HepG2 (cell line): ENCODE results near the gene GNG4. TPM values are rescaled to one million over a fixed set of nuclear protein-coding genes. Genes with fewer than 3 reads are reported as not detected.

Source experiments
- ARID5B ChIP-seq: IDR thresholded peaks from 2 replicates; pipeline ENCODE4 v1.4.0; 2020; ENCODE audit warnings: mild to moderate bottlenecking, missing genetic modification reagents
- CSRNP1 ChIP-seq: sonication (generic); formaldehyde crosslinking; IDR thresholded peaks from 2 replicates; pipeline ENCODE4 v1.8.1; 2023; ENCODE audit warnings: mild to moderate bottlenecking, missing genetic modification reagents
- CTCF ChIP-seq: sonication (generic); formaldehyde crosslinking; IDR thresholded peaks from 2 replicates; pipeline ENCODE4 v1.5.0; 2020; ENCODE audit warnings: mild to moderate bottlenecking, missing genetic modification reagents, moderate library complexity
- DZIP1 ChIP-seq: sonication (generic); formaldehyde crosslinking; IDR thresholded peaks from 2 replicates; pipeline ENCODE4 v1.5.0; 2020; ENCODE audit warnings: mild to moderate bottlenecking, missing genetic modification reagents
- ERF ChIP-seq: IDR thresholded peaks from 2 replicates; pipeline ENCODE4 v1.6.1; 2018; ENCODE audit warnings: missing biosample characterization, missing genetic modification reagents
- HHEX ChIP-seq: IDR thresholded peaks from 2 replicates; pipeline ENCODE4 v1.6.1; 2016; ENCODE audit warnings: control low read depth
- NCOA1 ChIP-seq: sonication (generic); formaldehyde crosslinking; IDR thresholded peaks from 2 replicates; pipeline ENCODE4 v1.9.0; 2021; ENCODE audit warnings: missing genetic modification reagents
- REL ChIP-seq: sonication (generic); formaldehyde crosslinking; conservative IDR thresholded peaks from 2 replicates; pipeline ENCODE4 v1.8.0; 2022; ENCODE audit warnings: mild to moderate bottlenecking, missing genetic modification reagents, moderate library complexity
- ZNF12 ChIP-seq: sonication (generic); formaldehyde crosslinking; IDR thresholded peaks from 2 replicates; pipeline ENCODE4 v1.5.0; 2020; ENCODE audit warnings: missing genetic modification reagents
- ZNF263 ChIP-seq: sonication (generic); formaldehyde crosslinking; IDR thresholded peaks from 2 replicates; pipeline ENCODE4 v1.4.0; 2020; ENCODE audit warnings: missing genetic modification reagents
- ZNF704 ChIP-seq: sonication (generic); formaldehyde crosslinking; IDR thresholded peaks from 2 replicates; pipeline ENCODE4 v1.8.1; 2023; ENCODE audit warnings: mild to moderate bottlenecking, inconsistent platforms, moderate library complexity, missing genetic modification reagents, borderline replicate concordance
- ZSCAN5A ChIP-seq: sonication (generic); formaldehyde crosslinking; IDR thresholded peaks from 2 replicates; pipeline ENCODE4 v1.8.0; 2022; ENCODE audit warnings: mild to moderate bottlenecking, missing genetic modification reagents, borderline replicate concordance
- polyA plus RNA-seq, 8 experiments: library from polyadenylated mRNA; depleted of rRNA in 3 of 8; stranded (reverse) in 7 of 8; unstranded in 1 of 8; fragments of >200 nt; fragmentation: Illumina TruSeq in 4 of 8; extraction: Trizol in 4 of 8; gene quantifications; 2 replicates each; pipeline versions ENCODE4 v1.2.1 to v1.2.3, GENCODE V29; 2011 to 2016; ENCODE audit warnings: low read depth in 4 of 8, missing spikeins in 1 of 8, mixed read lengths in 1 of 8; ENCODE audit not compliant: insufficient read depth in 1 of 8
- total RNA-seq, 5 experiments: library from RNA; depleted of rRNA; stranded (reverse); fragments of >200 nt; fragmentation: Illumina TruSeq; extraction: Trizol; gene quantifications; 2 replicates each; pipeline ENCODE4 v1.2.3, GENCODE V29; 2016; ENCODE audit warnings: low read depth in 1 of 5

Gene GNG4
- total and polyA plus RNA-seq, 2 of the 13 experiments (the other 11 are each of a cell fraction or from before 2014, with no cell fraction given) = 27.1 to 69.5 TPM

- TF ChIP-seq CSRNP1 (CRISPR knock-in tag) (no peak), ZNF263 (CRISPR knock-in tag) (peak; percentile 57; the same call in 1 of the 2 replicates), DZIP1 (CRISPR knock-in tag) (no peak), REL (CRISPR knock-in tag) (peak; percentile 69; the same call in 1 of the 2 replicates), CTCF (CRISPR knock-in tag) (peak; percentile 22), ZSCAN5A (peak; percentile 23; the same call in 1 of the 2 replicates), NCOA1 (no peak), ERF (CRISPR knock-in tag) (peak; percentile 92), ARID5B (CRISPR knock-in tag) (peak; percentile 91), HHEX (CRISPR knock-in tag) (no peak; the same call in 1 of the 2 replicates), ZNF12 (CRISPR knock-in tag) (no peak; the same call in 1 of the 2 replicates), ZNF704 (CRISPR knock-in tag) (no peak)
Observed at GRCh38 chr1:235650341-235651169, 971 bp upstream of the GNG4 start (continued).
